CD4-positive, alpha-beta T cell treated with Interleukin-17A for 4 hours (primary cell): ENCODE measurements around the gene NHS.

Source experiments
- DNase-seq: peaks from one replicate; pipeline ENCODE4 v3.0.0-alpha.2; 2020; ENCODE audit warnings: mixed read lengths

The NHS gene

DNA sequence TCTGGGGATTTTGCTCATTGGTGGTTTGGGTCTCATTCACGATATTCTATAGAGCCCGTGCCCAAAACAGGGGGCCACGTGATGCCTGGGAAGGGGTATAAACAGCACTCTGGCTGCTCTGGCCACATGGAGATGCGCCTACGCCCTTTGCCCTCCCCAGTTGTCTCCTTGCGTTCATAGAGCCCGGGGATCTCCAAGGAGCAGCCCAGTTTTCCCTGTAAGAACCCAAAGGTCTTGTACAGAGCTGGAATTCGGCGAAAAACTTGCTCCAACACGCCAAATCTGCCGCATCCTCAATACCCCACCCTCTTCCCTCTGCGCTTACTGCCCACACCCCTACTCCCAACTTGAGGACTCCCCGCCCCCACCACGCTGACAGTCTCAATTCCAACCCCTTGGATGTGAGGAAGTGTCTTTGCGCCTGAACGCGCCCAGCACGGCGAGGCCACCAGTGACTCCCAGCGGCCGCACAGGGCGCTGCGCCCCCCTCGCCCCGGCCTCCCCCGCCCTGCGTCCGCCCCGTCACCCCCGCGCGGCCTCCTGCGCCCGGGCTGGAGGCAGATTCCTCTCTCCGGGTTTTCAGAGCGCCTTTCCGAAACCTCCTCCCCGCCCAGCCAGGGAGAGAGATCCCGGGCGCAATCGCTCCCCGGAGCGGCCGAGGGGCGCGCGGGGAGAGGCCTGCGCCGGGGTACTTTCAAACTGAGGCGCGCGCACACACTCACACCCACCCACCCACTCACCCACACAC lies at the start of gene NHS:
TSS of gene NHS (plus strand) at position 582 of the 748 bp plus-strand sequence. CDS start 558 bp downstream, outside the sequence.
- no peak for DNase-seq

DNA sequence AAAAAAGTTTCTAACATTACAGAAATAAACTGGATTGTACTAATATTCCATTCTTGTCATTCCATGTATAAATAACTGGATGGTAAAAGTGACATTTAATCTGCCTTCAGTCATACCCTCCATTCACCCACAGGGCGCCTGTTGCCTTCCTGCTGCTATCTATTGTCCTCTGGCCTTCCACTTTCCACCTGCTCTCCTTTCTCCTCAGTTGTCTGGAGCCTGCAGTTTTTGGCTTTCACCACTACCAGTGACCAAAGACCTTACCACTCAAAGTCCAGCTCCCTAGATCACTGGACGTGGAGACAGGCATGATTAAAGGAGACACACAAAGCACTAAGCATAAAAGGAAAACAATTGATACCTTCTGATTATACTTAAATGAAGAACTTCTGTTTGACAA lies 46.2 kb upstream of the NHS start:
- no peak for DNase-seq

DNA sequence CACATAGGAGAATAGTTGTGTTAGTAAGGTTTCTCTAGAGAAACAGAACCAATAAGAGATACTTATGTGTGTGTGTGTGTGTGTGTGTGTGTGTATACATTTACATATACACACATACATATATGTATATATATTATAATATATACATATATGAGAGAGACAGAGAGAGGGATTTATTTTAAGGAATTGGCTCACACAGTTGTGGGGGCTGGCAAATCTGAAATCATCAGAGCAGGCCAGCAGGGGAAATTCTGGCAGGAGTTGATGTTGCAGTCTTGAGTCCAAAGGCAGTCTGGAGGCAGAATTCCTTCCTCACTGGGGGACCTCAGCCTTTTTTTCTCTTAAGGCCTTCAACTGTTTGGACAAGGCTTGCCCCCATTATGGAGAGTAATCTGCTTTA lies 38.6 kb upstream of the NHS start:
- DNase-seq = no peak

DNA sequence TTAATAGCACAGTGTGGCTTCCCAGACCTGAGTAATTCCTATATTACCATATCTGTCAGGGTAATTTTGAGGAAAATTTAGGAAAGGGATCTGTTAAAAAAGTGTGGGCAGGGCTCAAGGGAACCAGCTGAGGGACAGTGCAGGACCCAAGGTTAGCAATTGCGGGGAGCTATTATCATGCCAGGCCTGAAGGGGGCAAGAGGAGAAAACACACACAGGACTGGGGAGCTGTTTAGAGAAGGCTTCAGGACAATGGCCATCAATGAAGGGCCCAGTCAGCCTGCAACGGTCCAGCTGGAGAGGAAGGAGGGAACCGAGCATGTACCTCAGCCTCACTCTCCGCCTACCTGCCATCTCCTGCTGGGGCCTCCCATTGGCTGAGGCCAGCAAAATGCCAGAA lies 19.0 kb upstream of the NHS start:
- DNase-seq = no peak

DNA sequence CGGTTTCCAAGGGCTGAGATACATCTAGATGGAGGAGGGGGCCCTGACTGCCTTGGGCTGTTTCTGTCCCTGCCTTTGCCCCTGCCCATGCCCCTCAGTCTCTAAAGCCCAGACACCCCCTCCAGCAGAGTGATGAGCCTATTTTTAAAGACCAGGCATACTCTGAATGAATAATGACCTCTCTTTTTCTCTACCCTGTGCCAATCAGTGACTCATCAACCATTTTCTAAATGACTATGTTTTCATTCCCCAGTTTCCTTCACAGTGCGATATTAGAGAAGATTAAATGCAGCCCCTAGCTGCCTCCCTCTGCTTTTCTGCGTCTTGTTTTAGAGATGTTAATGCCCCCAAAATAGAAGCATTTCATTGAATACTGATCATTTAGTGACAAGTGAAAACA lies 15.5 kb upstream of the NHS start:
- DNase-seq = no peak

DNA sequence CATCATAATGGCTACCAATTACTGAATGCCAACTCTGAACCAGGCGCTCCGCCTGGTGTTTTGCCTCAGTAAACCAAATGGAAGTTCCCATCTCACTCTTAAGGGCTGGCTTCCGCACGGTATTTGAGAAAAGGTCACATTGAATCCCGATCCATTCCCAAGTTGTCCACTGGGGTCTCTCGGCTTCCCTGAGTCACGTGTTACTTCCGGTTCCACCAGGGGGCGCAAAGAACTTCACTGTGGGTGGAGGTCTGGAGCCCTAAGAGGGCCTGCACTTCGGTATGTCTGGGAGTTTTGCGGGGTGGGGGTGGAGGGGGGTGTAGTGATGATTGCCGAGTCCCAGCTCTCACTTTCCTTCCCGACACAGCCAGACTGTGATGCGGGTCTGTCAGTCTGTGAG lies 13.4 kb upstream of the NHS start:
- DNase-seq = no peak

DNA sequence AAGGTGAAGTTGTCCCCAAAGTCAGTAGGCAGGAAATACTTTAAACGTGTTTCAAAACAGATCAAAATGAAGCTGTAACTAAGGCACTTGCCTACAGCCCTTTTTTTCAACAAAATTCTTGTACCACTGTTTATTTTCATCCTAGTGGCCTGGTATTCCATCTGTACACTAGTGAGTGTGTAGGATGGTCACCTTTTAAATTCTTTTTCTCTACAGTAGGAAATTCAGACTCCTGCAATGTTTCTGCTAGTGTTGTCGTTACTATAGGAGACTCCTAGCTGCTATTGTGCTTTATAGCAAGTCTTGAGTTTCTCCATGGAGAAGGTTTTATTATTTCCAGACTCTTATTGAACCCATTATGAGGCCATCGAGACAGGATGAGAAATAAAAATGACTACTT lies 7.0 kb upstream of the NHS start:
- no peak for DNase-seq

DNA sequence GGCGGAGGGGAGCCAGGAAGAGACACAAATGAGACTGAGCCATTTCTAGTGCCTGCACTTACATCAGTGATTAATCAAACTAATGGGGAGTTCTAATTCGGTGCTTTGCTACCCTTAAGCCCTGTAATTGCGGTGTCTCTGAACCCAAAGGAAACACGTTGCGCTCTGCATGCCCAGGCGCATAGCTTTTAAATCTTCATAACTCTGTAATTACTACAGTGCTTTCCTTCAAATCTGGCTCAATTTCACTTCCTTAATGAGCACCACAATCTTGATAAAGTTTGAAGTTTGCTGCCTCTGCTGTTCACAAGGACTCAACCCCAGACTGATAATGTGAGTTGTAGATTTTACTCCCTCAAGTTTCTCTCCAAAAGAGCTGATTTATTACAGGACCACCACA lies 5.7 kb upstream of the NHS start:
- no peak for DNase-seq

DNA sequence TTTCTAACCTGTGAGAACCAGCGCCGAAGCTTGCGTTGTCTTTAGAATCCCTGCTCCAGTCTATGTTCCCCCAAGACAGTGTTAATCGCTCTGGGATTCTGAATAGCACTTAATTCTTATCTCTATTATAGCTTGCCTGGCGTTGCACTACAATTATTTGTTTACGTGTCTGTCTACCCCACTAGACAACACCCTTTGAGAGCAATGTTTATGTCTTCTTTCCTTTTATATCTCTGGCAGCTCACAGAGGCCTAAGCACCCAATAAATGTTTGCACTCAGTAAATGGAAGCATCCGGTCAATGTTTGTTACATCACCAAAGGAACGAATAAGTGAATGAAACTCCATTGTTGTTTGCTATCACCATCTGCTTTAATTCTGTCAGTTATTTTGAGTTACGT lies 4.8 kb upstream of the NHS start:
- DNase-seq = no peak

DNA sequence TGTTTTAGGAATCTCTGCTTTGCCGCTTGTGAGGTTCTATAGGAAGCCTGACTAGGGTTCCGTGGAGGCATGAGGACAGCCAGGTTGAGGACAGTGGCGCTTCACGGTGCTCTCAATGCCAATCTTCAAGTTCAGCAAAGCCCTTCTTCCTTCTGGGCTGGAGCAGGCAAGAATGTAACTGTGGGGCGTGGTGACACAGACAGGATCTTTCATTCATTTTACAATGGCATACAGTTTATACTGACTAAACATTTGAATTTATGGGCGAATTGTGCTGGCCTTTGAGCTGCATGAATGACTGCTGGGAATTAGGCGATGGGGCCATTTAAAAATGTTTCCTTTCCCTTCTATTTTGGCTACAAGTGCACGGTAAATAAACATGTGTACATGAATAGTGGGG lies 2.9 kb upstream of the NHS start:
- no peak for DNase-seq

DNA sequence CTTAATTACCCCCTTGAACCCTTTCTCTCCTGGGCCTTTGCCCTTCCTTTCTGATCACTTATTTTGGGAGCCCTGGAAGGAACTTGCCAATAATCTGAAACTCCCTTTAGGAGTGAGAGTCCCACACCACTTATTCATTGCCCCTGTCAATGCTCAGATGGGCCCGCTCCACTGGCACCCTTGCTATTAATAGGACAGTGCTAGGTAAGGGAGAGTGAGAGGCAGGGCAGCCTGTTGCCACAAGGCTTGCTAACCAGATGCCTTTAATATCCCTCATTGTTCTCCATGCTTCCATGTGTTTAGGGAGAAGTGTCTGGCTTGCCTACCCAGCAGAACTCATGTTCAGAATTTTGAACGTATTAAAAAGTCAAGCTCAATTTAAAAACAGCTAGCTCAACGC lies 1.7 kb upstream of the NHS start:
- DNase-seq = no peak

DNA sequence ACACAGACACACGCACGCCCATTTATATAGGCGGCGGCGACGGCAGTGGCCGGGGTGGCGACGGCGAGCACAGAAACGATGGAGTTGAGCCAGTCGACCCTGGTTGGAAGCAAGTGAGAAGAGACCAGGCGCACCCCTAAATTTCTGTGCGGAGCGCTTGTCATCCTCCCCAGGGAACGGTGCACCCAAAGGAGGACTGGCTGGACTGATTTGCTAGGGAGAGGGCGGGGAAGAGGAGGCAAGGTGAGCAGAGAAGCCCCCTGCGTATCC lies 302 bp downstream of the NHS start:
- DNase-seq = no peak

DNA sequence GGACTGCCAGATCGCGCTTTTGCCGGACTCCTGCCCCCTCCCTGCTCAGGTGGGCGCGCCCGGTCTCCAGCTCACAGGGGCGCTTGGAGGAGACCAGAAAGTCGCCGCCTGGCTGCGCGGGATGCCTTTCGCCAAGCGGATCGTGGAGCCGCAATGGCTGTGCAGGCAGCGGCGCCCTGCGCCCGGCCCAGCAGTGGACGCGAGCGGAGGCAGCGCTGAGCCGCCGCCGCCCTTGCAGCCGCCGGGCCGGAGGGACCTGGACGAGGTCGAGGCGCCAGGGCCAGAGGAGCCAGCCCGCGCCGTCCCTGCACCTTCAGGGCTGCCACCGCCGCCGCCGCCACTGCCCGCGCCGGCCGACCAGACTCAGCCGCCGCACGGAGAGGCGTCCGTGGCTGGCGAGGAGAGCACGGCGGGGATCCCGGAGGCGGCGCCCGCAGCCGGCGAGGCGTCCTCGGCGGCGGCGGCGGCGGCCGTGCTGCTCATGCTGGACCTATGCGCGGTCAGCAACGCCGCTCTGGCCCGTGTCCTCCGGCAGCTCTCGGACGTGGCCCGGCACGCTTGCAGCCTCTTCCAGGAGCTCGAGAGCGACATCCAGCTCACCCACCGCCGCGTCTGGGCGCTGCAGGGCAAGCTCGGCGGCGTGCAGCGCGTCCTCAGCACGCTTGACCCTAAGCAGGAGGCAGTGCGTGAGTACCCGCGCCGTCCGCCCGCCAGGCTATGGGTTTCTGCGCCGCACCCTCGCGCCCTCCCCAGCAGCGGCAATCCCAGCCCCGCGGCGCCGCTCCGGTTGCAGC lies 834 bp downstream of the NHS start:
- no peak for DNase-seq

DNA sequence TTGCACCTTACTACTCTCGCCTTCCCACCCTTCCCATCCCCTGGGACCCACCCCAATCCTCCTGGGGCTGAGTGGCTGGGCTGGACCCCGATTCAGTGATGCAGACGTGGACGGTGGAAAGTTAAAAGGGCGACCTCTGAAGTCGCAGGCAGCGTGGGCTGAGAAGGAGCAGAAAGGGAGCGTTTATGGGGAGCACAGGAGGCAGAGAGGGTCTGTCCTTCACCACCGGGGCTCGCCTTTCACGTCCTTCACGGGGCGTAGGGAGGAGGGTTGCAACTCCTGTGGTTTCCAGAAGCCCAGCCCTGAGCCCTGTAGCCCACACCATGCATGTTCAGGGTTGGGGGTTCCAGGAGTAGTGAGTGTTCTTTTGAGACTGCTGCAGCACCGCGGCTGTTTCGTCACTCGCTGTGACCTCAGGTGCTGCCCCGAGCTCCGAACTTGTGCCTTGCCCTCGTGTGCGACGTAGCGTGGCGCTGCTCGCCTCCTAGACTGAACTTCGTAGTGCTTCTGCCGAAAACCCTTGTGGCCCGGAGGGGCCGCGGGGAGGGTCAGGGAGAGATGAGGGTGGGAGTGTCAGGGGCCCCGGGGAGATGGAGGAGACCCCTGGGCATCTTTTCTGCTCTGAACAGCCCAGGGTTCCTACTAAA lies 1.6 kb downstream of the NHS start:
- no peak for DNase-seq

DNA sequence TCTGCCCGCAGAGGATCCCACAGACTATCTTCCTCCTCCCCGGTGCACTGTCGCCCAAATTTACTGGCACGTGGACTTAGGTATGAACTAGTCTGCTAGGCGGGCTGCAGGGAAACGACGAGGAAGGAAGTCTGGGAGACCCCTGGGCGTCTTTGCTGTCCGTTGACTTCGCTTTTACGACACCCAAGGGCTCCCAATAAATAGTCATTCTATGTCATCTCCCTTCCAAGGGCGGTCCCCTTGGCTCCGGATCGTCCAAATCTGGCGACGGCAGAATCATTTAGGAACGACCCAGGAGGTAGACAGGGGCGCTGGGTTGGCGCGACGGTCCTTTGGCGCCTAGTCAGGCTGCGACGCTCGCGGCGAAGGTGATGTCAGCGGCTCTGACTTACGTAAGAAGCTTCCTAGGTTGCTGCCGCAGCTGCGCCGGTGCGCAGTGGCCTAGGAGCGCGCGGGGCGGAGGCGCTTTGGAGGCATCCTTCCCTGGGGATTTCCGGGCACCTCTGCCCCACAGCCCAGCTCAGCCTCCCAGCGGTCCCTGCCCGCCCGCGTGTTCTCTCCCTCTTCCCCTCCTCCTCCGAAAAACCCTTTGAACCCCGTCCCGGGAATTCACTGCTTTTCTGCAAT lies 2.2 kb downstream of the NHS start:
- DNase-seq = no peak

DNA sequence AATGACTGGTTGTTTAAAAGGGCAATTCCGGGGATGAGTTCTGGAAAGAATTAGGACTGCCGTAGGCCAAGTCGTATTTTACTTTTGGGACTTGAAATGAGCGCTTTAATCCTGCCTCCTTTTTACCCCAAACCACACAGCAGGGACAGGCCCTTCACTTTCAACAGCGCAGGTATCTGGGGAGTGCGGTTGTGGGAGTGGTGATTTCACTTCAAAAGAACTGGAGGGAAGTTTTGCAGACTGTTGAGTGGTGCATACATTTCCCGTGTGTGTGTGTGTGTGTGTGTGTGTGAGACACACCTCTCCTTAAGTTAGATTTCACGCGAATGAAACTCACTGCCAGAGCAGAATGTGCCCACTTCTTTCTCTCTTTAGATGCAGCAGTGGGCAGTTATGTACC lies 2.8 kb downstream of the NHS start:
- DNase-seq = no peak

DNA sequence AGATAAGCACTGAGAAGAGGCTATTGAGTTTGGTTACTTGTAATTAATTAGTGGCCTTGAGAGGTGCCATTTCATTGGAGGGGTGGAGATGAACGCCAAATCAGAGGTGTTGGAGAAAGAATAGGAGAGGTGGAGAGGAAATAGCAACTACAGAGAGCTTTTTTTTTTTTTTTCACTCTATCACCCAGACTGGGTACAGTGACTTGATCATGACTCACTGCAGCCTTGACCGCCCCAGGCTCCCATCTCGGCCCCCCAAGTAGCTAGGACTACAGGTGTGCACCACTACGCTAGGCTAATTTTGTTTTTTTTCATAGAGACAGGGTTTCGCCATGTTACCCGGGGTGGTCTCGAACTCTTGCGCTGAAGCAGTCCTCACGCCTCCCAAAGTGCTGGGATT lies 5.2 kb downstream of the NHS start:
- DNase-seq = no peak

DNA sequence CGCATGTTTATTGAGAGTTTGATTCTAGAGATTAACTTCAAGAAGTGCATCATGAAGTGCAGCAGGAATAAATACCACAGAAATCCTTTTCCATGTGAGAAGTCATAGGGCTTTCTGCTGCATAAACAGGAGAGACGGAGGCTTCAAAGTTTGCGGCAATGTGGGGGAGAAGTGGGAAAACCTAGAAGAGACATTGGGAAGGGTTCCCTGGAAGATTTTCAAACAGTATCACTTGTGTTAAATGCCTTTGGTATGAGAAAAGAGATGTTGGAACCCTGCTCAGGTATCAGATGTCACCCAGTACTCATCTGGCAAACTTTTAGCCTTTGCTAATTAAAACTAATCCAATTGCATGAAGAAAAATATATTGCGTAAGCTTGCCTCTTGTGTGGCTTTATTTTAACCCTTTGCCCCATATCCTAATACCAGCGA lies 15.4 kb downstream of the NHS start:
- no peak for DNase-seq

DNA sequence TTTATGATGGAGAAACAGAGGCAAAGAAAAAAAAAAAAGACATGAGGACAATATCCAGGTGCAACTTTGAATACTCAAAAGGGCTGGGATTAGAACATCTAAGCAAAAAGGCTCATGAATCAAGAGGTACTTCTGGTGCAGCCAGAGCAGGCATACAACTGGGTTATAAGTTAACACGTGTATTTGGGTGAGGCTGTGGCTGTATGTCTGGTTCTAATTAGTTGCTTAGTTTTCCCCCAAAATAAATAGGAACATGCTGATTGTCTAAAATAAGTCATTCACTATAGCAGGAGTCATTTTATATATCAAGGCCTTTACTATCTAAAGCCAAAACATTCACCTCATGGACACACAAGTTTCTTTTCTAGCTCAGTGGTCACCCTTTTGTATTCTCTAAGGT lies 20.2 kb downstream of the NHS start:
- DNase-seq = no peak

DNA sequence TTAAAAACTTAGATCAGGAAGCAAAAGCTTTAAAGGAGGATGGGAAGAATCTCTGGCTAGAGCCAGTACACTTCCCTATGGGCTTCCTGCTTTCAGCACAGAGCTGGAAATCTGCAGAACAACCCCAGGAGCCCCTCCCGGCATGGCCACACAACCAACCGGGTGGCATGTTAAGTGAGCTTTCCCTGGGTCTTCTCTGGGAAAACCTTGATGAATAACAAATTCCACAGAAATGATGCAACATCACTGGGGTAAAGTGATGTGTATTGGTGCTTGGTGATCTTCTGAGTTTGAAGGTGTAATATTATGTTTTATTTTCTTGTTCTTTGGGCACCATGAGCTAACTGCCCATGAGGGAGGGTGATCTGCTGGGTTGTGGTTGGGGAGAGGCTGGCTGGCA lies 22.1 kb downstream of the NHS start:
- DNase-seq = no peak

DNA sequence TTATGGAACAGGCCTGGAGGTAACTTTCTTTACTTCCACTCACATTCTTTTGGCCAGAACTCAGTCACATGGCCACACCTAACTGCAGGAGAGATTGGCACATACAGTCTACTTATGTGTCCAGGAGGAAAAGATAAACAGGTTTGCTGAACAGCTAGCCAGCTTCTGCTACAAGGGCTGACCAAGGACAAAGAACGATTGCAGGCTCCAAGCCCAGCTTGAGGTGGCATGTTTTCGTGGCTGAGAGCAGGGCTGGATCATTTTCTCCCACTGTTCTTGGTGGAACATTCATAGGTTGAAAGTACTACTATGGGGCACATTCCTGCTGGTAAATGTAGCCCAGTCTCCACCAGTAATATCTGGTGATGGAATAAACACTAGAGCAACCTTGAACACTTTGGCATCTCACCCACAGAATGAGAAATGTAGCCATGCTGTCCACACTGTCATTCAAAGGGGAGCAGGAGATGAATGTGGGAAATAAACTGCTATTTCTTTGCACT lies 28.2 kb downstream of the NHS start:
- no peak for DNase-seq

DNA sequence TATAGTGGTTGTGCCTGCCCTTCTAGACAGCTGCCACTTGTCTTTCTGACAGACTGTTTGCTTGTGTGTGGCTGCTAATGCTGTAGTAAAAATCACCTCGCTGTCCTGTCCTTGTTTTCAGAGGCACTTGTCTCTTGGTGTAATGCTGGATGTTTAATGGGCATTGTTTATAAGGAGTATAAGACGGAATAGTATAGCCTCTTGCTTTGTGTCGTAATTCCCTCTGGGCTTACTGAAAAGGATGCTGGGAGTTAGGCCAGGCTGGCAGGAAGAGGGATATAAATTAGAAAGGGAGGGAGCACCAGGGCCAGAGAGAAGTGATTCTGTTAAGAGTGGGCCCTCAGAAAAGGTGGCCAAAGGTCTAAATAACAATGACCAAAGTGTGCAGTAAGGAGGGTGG lies 29.0 kb downstream of the NHS start:
- DNase-seq = no peak

DNA sequence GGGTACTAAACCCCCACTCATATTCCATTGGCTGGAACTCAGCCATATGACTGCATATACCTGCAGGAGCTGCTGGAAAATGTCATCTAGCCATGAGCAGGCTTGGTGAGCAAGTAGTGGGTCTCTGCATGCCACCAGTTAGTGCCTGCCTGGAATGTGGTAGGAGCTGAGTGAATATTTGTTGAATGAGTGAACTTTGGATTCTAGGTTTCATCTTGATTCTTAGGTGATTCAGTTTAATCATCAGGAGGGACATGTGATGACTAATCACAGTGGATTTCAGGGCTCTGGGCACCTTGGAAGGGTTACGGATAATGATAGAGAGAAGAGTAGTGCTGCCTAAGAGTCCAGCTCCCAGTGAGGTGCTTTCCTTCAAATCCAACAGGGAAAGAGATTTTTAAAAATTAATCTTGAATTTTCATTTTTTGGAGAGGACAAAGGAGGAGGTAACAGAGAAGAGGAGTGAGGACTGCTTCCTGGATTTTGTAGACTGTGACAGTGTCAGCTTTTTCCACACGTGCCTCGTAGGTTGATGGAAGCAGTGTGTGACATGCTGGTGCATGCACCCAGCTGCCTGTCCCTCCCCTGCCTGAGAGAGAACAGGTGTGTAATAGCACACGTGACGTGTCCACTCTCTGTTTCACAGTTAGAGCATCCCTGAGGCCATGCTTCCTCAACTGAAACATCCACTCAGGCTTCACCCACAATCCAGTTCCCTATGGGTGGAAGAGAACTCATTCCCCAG lies 30.4 kb downstream of the NHS start:
- no peak for DNase-seq
